ENCODE results near the gene ERBB4.

ERBB4 gene

DNA sequence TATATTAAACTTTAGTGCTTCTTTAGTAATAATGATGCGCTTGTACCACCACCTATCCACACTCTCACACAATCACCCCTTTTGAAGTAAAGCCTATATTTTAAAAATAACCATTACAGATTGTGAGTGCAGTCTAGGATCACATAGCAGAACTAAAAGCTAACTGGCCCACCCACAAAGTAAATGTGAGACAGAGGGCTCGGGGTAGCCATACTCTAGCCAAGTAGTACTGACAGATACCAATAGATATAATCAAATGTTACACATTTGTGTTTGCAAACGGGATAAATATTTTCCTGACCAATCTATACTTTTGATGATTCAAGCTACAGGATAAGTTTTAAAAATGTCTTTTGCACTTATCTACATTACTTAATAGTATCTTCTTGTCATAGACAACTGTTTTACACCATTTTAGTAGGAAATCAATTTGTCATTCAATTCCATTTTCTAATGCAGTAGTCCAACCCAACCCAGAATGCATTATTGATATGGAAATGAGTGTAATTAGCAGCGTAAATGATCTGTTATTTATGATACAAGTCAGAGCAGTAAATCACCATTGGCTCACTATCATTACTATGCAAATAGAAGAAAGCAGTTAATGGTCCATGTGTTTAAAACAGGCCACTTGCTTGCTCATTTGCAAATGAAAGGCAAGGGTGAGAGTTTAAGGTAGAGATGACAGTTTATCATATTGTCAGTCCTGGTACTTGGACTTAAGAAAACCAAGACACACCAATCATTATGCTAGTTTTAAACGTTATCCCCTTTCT, 111.8 kb downstream of the ERBB4 start:
- no peak for DNase-seq

DNA sequence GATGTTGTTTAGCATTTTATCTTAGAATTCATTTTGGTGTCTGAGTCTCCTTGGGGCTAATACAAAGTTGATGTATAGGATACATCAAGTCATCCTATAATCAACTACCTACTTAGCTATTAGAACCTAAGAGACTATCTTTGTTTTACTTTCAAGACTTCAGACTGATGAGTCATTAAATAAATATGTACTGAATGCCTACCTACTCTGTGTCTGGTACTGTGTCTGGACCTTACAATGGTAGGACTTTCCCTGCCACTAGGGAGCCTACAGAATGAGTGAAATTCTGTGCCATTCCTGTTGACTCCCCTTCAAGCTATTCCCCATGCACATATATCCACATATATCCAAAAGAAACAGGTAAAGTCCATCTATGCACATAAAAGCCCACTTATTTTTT, 114.5 kb downstream of the ERBB4 start:
- peak; percentile 64 for DNase-seq

DNA sequence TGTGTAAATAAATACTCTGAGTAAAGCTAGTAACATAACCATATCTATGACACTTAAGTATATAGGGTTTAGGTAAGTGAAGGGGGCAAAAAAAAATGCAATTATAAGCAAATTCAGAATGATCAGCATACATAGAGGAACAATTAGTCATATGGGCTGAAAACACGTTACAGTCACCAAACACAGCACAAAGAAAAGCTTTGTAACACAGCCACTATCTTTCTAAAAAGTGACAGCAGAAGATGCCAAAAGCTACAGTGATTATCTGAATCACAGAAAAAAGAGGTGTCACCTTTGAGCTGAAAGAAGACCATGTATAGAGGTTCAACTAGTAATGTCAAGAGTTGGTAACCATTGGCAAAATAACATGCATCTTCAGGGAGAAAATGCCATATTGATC, 115.5 kb downstream of the ERBB4 start:
- DNase-seq = no peak

DNA sequence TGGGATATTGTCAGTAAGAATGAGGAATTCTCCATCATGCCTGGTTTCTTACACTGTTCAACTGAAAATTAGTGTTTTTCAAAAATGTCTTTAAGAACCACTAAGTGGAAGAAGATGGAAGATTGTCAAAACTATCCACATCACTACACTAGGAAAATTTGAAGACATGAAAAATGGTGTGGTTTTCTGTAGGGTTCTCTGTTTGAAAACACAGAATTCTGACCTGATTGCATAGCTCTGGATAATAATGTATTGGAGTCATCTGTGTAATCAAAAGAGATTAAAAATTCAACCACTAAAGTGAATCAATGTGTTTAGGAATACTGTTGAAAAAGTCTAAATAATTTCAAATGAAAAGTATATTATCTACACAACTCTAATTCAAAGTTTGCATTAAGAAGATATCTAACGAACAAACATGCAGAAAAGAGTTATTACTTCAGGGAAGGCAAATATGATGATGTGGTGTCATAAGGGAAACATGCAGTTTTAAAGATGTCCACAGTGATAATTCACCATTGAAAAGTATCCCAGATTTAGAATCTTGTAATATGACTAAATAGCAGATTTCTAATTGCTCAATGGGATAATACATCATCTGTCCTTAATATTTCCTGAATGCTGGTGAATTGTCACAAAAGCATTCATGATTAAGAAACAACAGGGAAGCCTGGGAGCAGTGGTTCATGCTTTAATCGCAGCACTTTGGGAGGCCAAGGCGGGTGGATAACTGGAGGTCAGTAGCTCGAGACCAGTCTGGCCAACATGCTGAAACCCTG, 116.9 kb downstream of the ERBB4 start:
- no peak for DNase-seq

DNA sequence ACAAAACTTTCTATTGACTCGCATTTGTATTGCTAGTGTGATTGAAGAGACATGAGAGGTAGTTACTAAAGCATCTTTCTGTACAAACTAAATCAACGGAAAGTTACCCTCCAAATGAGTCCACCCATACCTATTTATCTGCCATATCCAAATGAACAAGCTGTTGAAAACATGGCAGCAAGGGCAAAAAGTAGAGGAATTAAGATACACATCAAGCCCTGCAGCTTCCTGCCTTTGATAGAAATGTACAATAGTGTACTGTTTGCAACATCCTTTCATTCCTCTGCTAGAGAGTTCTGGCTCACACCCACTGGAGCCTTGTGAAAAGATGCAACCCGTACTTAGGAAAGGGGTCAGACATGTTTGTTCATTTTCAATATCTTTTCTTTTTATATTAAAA, 122.5 kb downstream of the ERBB4 start:
- DNase-seq = no peak

DNA sequence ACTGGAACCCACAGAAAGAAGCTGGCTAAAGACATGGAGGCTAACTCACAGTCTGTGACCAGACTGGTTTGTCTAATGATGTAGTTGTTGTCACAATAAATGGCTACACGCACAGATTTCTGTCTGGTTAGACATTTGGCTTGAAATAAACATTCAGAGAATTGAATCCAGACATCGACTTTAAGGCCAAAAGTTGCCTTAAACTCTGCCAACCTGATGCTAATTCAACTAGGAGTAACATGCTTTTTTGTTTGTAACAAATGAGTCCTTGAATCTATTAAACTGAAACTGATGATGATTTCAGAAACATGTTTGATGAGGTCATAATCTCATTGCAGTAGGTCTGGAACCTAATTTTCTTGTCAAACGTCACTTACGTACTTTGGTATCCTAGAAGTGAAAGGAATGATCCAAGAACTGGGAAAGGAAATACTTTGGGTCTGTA, 123.8 kb downstream of the ERBB4 start:
- no peak for DNase-seq

DNA sequence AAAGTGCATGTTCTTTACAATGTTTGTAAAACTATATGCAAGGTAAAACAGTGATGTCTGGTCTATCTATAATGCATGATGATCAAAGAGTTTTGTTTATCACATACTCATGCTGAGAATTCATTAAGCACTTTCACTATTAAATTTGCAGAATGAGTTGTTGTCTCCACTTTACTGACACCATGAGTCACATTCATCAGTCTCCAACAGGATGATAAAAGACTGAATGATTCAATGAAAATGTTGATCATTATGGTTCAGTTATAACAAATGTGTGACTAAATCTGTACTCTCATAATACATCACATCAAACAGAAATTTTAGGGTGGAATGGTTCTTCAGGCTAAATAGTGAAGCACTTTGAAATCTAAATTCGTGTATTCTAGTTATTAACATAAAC, 129.0 kb downstream of the ERBB4 start:
- DNase-seq = no peak

DNA sequence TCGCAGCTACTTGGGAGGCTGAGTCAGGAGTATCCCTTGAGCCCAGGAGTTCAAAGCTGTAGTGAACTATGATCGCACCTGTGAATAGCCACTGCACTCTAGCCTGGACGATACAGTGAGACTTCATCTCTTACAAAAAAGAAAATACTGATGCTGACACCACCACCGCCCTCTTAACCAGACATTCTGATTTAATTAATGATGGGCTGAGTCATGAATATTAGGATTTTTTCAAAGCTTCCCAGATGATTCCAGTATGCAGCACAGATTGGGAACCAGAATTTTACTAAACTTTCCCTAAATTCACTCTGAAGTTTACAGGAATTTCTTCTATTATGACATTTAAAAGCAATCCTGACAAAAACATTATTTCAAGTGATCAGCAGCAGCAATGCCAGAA, 130.1 kb downstream of the ERBB4 start:
- DNase-seq = no peak

DNA sequence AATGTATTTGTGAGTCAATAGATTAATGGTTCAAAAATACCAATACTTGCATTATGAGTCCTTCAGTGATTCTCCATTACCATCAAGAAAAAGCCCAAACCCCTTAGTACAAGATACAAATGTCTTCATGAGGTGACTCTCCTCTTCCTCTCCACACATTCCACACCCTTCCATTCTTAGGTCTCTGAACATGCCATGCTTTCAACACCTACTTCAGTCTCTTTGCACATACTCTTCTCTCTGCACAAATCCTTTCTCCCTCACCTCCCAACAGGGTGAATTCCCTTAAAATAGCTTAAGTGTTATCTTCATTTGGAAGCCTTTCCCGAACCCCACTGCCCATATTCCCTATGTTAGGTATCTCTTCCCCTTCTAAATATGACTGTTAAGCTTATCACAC, 131.9 kb downstream of the ERBB4 start:
- DNase-seq = no peak

DNA sequence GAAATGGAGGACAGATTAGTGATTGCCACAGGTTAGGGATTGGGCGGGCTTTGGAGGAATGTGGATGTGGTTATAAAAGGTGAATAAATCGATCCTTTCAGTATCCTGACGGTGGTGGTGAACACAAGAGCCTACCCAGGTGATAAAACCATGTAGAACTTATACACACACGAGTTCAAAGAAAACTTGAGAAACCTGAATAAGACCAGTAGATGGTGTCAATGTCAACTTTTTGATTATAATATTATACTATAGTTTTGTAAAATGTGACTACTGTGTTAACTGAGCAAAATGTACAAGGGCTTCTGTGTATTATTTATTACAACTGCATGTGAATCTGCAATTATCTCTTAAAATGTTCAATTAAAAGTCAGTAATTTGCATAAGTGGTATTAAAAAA, 136.3 kb downstream of the ERBB4 start:
- no peak for DNase-seq

DNA sequence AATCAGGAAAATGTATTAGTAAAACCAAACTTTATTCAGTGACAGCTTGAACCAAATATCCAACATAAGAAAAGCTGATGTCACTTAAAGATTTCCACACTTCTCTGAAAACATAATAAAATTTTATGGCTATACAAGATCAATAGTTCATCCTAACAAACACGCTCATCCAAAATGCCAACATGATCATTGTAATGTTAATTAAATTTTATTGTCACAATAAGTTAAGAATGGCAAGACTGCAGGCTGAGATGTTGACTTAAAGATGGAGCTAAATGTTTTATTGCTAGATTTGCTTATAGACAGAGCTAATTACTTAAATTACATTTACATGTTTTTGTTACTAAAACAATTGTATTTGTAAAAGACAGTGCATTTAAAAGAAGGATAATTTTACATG, 140.3 kb downstream of the ERBB4 start:
- no peak for DNase-seq

DNA sequence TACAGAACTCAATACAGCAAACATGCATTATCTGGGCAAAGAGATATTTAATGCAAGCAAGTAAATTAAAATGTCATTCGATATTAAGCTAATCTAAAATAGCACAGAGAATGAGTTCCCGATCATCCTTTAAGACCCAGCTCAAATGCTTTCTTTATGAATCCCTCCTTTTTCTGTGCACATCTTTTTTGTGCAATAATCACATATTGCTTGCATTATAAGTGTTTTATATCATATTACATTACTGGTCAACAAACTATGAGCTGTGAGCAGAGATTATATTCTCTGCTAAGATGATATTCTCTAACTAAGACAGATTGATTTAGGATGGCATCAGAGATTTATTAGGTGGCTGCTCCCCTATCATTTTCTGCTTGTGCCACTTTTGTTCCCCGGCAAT, 146.1 kb downstream of the ERBB4 start:
- no peak for DNase-seq

DNA sequence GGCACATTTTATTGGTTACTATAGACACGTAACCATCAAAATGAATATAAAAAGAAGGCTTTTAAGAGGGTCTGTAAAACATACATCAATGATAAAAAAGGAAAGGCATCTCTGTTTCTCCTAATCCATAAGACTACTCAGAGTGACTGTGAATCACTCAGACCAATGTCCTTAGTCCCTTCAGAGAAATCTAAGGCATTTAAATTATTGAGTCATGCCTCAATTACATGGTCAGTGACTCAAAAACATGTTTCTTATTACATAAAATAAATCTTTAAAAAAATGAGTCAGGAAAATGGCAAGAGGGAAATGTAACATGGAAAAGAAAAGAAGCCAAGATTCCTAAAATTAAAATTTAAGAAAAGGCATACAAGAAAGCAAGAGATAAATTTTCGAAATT, 146.6 kb downstream of the ERBB4 start:
- no peak for DNase-seq

DNA sequence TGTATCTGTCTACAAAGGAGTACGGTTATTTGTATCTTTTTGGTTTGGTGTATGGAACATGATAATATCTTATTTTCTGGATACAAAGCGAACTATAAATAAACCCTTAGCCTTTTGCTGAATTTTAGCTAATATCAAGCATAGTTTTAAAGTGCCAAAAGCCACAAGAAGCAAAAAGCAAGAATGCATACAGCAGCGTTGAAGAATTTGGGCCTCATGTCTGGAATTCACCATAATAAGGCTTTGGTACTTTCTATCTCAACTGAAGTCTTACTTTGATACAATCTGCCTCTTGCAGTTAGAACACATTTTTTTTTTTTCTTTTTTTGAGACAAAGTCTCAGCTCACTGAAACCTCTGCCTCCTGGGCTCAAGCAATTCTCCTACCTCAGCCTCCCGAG, 151.5 kb downstream of the ERBB4 start:
- DNase-seq = no peak

DNA sequence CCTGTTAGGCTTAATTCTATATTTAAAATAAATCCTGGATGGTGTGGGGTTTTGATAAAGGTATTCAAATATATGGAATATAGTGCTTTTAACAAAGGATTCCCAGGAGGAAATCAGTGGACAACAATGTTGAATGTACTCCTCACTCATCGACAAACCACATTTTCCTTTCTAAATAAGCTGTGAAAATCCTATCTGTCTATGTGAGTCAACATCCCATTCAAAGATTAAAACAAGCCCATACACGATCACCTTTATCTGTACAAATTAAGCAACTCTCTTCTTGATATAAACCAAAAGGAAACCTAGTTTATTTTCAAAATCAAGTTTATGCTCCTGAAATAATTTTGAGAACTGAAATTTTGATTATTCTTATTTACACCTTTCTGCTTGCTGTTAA, 153.4 kb downstream of the ERBB4 start:
- DNase-seq = no peak

DNA sequence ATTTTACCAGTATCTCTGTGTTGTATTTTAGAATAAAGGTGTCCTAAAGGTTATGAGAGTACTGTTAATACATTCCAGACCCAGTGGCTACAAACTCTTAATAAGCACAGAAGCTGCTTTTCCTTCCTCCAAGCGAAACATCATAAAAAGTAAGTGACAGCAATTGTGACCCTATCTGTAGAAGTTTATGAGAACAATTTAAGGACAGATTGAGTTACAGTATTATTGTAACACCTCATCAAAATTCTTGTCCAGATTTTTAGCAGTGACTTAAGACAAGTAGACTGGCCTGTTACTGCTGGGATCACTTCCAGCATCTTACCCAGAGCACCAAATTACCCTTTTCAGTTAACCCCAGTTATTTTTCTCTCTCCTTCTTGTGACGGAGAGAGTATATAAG, 154.6 kb downstream of the ERBB4 start:
- DNase-seq = no peak

DNA sequence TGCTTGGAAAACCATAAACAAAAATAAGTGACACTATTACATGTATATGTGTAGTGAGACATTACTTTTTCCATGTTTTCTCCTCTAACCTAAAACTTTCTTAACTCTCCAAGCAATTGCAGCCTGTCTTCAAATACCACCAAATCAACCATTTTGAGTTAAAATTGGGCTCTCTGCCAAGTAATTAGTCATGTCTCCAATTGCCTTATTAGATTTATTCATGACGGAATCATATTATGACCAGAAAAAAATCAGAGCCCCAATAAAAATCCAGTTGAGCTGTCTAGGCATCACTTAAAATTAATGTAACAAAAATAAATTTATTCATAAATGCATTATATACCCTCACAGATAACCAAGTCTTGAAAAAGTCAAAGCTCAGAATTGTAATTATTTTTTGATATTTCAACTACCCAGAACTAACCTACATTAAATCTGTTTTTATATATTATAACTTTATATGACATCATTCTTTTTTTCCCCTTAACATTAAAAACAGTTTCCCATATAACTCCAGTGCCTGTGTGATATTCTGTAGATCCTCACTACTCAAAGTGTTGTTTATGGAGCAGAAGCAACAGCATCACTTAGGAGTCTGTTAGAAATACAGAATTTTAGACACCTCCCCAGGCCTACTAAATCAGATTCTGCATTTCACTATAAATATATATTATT, 157.0 kb downstream of the ERBB4 start:
- no peak for DNase-seq

DNA sequence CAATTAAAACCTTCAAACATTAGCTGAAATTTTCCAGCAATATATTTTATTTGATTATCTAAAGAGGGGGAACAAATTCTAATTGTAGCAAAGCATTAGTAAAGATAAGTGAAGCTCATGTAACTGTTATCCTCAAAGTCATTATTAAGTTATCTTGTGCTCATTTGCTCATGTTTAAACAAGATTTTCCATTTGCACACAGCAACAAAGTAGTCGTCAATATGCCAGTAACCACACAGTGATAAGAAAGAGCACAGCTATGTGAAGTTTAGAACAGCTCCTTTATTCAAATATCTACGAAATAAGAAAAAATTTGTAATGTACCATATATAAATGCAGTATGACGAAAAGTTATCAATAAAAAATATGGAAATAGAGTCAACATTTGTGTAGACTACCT, 159.5 kb downstream of the ERBB4 start:
- DNase-seq = no peak

DNA sequence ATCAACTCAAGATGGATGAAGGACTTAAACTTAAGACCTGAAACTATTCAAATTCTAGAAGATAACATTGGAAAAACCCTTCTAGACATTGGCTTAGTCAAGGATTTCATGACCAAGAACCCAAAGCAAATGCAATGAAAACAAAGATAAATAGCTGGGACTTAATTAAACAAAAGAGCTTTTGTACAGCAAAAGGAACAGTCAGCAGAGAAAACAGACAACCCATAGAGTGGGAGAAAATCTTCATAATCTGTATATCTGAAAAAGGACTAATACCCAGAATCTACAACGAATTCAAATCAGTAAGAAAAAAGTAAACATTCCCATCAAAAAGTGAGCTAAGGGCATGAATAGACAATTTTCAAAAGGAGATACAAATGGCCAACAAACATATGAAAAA, 171.2 kb downstream of the ERBB4 start:
- no peak for DNase-seq

DNA sequence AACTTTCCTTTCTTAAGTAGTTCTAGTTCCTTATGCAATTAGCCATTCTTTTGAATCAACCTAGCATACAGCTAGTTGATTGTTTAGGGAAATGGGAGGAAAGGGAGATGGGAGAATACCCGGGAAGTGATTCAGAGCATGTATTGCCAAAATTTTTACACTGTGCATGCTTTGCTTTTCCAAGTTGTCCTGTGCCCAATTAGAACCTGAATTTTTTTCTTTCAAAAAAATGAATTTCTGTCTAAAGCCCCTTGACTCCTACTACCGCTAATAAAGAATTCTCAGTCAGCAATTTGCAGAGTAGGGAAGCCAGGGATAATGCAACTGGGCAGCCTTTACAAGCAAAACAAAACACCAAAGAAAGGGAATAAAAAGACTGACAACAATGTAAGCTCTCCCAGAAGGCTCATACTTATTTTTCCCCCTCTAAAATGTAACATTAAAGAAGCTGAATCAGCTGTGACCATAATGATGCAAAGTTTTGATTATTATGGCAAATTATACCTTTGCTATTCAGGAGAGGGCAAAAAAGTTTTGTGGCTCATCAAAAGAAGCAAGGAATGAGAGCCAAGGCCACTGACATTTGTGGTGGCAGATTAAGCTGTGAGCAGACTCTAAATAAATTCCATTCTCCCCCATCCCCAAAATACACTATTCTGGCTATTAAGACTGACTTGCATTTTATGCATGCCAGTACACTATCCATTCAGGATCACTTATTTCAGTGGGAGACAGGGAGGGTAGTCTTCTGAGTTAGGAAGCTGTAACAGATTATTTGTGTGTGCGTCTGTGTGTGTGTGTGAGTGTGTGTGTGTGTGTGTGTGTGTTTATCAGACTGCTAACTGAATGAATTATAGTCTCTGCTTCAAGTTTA, 174.3 kb downstream of the ERBB4 start:
- DNase-seq = no peak

DNA sequence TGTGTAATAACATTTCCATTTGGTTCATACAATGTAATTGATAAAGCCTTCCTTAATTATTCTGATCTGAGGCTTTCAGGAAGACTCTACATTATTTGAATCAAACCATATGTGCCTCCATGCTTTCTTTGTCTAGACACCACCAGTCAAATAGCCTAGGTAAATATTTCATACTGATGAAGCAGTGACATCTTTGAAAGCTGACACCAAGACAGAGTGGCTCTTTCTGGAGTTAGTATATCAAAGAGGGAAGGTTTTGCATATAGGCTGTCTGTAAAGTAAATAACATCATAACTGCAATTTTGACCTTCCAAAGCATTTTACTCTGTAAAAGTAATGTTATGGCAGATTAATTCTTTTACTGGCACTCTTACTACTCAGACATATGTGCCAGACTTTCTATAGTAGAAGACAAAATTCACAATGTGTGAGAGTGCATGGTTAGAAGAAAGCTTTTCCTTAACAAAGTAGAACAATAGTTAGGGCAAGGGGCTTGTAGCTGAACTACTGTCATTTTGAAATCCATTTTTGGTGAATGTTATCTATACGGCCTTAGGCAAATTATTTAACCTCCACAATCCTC, 177.3 kb downstream of the ERBB4 start:
- DNase-seq = no peak

DNA sequence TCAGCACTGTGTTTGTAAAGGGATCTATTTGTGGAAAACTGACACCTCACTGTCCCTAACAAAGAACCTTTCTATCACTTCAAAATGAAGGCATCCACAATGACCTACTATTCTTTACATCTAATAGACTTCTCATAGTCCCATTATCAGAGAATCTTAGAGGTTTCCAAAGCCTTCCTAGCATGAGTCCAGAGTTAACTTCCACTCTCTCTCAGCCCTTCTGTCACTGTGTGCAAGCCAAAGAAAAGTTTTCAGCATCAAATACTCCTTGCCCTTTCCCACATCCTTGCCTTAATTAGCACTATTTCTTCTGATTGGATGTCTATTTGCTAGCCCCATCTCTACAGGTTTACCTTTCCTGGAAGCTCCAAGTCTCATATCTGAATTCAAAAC, 178.5 kb downstream of the ERBB4 start:
- no peak for DNase-seq

Data from islet precursor cell (in vitro differentiated cells).